OCI-LY7 (cell line): ENCODE results near the gene DNAJB1. TPM values are rescaled to one million over a fixed set of nuclear protein-coding genes. Genes with fewer than 3 reads are reported as not detected.
A peak's percentile ranks its signal among the peaks of the same experiment; 100 is the strongest.

Experiments
- BruUV-seq: library from RNA; stranded (reverse); fragments of 400-500 nt; replicated peaks from 2 replicates; lab custom pipeline; 2021; lab: Mats Ljungman, UMichigan
- CTCF ChIA-PET: fragments of 300-600 bp; sonication (Branson Sonifier 250); formaldehyde crosslinking; loops from one replicate; lab custom pipeline; 2022; ENCODE audit warnings: antibody characterized with exemption; ENCODE audit not compliant: unreplicated experiment; lab: Charles Lee
- POLR2A ChIA-PET: fragments of 300-600 bp; sonication (Branson Sonifier 250); formaldehyde crosslinking; loops from one replicate; lab custom pipeline; 2022; ENCODE audit warnings: antibody characterized with exemption; lab: Charles Lee
- DNase-seq: peaks from one replicate; pipeline ENCODE4 v3.0.0-alpha.2; 2015; ENCODE audit warnings: low spot score
- H2AFZ ChIP-seq: fragments of 200-600 bp; sonication (generic), shearing (Covaris generic); 2 replicates; pipeline ENCODE4 v1.6.1; 2014; ENCODE audit warnings: mild to moderate bottlenecking, antibody characterized with exemption, low read length, moderate library complexity
- H3K27ac ChIP-seq: fragments of 200-600 bp; sonication (generic); 2 replicates; pipeline ENCODE4 v1.5.1; 2014; ENCODE audit warnings: mixed run types, low read depth, mild to moderate bottlenecking, moderate library complexity, low read length, inconsistent platforms; ENCODE audit not compliant: poor library complexity, severe bottlenecking
- H3K36me3 ChIP-seq: fragments of 200-600 bp; sonication (generic); 2 replicates; pipeline ENCODE4 v1.6.1; 2014; ENCODE audit warnings: mild to moderate bottlenecking, antibody characterized with exemption, low read length, moderate library complexity, mixed read lengths; ENCODE audit not compliant: insufficient read depth
- H3K4me1 ChIP-seq: fragments of 200-600 bp; sonication (generic); 2 replicates; pipeline ENCODE4 v1.5.1; 2014; ENCODE audit warnings: mild to moderate bottlenecking, low read length; ENCODE audit not compliant: insufficient read depth, poor library complexity, severe bottlenecking
- H3K4me2 ChIP-seq: fragments of 200-600 bp; sonication (generic); 2 replicates; pipeline ENCODE4 v1.6.1; 2014; ENCODE audit warnings: mild to moderate bottlenecking, low read length
- H3K4me3 ChIP-seq: fragments of 200-600 bp; sonication (generic); 2 replicates; pipeline ENCODE4 v1.5.1; 2014; ENCODE audit warnings: mild to moderate bottlenecking, low read depth, low read length; ENCODE audit not compliant: poor library complexity, severe bottlenecking
- H3K79me2 ChIP-seq: fragments of 200-600 bp; sonication (generic); 2 replicates; pipeline ENCODE4 v1.6.1; 2016; ENCODE audit warnings: low read depth, mild to moderate bottlenecking, low read length, moderate library complexity, mixed read lengths; ENCODE audit not compliant: insufficient read depth
- H3K9me2 ChIP-seq: fragments of 200-600 bp; sonication (generic); 2 replicates; pipeline ENCODE4 v1.6.1; 2016; ENCODE audit warnings: mild to moderate bottlenecking, low read length, mixed read lengths; ENCODE audit not compliant: insufficient read depth
- H3K9me3 ChIP-seq: fragments of 200-600 bp; sonication (generic); 2 replicates; pipeline ENCODE4 v1.6.1; 2014; ENCODE audit warnings: mild to moderate bottlenecking, mixed run types, low read length, mixed read lengths
- H4K20me1 ChIP-seq: fragments of 200-600 bp; sonication (generic); 2 replicates; pipeline ENCODE4 v1.6.1; 2014; ENCODE audit warnings: mild to moderate bottlenecking, antibody characterized with exemption, low read length, moderate library complexity, mixed read lengths; ENCODE audit not compliant: insufficient read depth
- CTCF ChIP-seq: fragments of 200-600 bp; sonication (generic); conservative IDR thresholded peaks from 2 replicates; pipeline ENCODE4 v1.5.1; 2014; ENCODE audit warnings: mild to moderate bottlenecking, antibody characterized with exemption, low read length, moderate library complexity, mixed read lengths
- EZH2phosphoT487 ChIP-seq: fragments of 200-600 bp; sonication (generic); IDR thresholded peaks from 2 replicates; pipeline ENCODE4 v1.6.1; 2018; ENCODE audit warnings: low read depth, borderline replicate concordance, mild to moderate bottlenecking, mixed run types, antibody characterized with exemption, low read length, moderate library complexity, mixed read lengths
- intact Hi-C: fragments of 100-400 bp; cut with micrococcal nuclease; formaldehyde crosslinking; loops from one replicate; pipeline ENCODE4 v1.10.0; 2022; ENCODE audit not compliant: unreplicated experiment
- microRNA-seq: library from miRNA; unstranded; fragments of <30 nt; microRNA quantifications from one replicate; pipeline ENCODE4 v1.2.0, GENCODE V29; 2022; ENCODE audit warnings: borderline replicate concordance
- small RNA-seq: library from RNA; depleted of rRNA; stranded (forward); fragments of <200 nt; gene quantifications from one replicate; pipeline ENCODE3, GENCODE V24; 2014
- total RNA-seq, 2 experiments: library from RNA; depleted of rRNA in 1 of 2; stranded (reverse); fragments of >200 nt in 1 of 2; shearing (Covaris generic) in 1 of 2; gene quantifications; 2 replicates each; pipeline ENCODE4 v1.2.3, GENCODE V29; 2014 to 2022

Gene DNAJB1
- total RNA-seq, 2 experiments from 2014 or later = 63.7 to 76.7 TPM

- TSS peak; percentile 62 for BruUV-seq
- TF ChIP-seq EZH2phosphoT487 (no peak), CTCF (no peak)
- ChIA-PET POLR2A (no interaction called here), CTCF (no interaction called here)
- no peaks in the 10 kb centered on the region for H4K20me1 ChIP-seq
- no peak overlapping the region for H2AFZ ChIP-seq
- no peak overlapping the region for H3K4me3 ChIP-seq
- intact Hi-C loops = no loop called here
- H3K4me1 ChIP-seq = no peaks in the 10 kb centered on the region
- H3K79me2 ChIP-seq = no peaks in the 10 kb centered on the region
- H3K27ac ChIP-seq = no peak overlapping the region
- H3K9me3 ChIP-seq = no peaks in the 10 kb centered on the region
- H3K9me2 ChIP-seq = no peaks in the 10 kb centered on the region
- peaks cover 60% of the 10 kb centered on the region for H3K36me3 ChIP-seq
- DNase-seq = no peak
- no peak overlapping the region for H3K4me2 ChIP-seq
Measured at GRCh38 chr19:14470031-14470876, 47.9 kb downstream of the DNAJB1 start.

- no peaks in the 10 kb centered on the region for H4K20me1 ChIP-seq
- peaks cover 82% of the 10 kb centered on the region for H3K36me3 ChIP-seq
- TF ChIP-seq CTCF (no peak), EZH2phosphoT487 (no peak)
Measured at GRCh38 chr19:14467816-14468215, 50.4 kb downstream of the DNAJB1 start.

GRCh38 chr19:14467391-14467790 is 50.8 kb downstream of the DNAJB1 start:
- Histone ChIP-seq H3K4me3 (no peak overlapping the region), H3K27ac (no peak overlapping the region), H2AFZ (no peak overlapping the region), H3K36me3 (peaks cover 85% of the 10 kb centered on the region), H4K20me1 (no peaks in the 10 kb centered on the region), H3K9me2 (no peaks in the 10 kb centered on the region), H3K4me2 (no peak overlapping the region), H3K9me3 (no peaks in the 10 kb centered on the region), H3K79me2 (no peaks in the 10 kb centered on the region), H3K4me1 (no peaks in the 10 kb centered on the region)
- intact Hi-C loops = no loop called here
- ChIA-PET POLR2A (no interaction called here), CTCF (no interaction called here)
- no peak for DNase-seq
- BruUV-seq = no TSS peak
- no peak for TF ChIP-seq EZH2phosphoT487

More at GRCh38 chr19:14467816-14468215, 50.4 kb downstream of the DNAJB1 start:
- CTCF ChIA-PET = no interaction called here
- H2AFZ ChIP-seq = no peak overlapping the region
- H3K4me3 ChIP-seq = no peak overlapping the region
- H3K9me2 ChIP-seq = no peaks in the 10 kb centered on the region
- DNase-seq = no peak
- intact Hi-C loops = no loop called here
- POLR2A ChIA-PET = no interaction called here
- no peaks in the 10 kb centered on the region for H3K9me3 ChIP-seq
- no peak overlapping the region for H3K27ac ChIP-seq
- no TSS peak for BruUV-seq
- H3K4me2 ChIP-seq = no peak overlapping the region
- no peaks in the 10 kb centered on the region for H3K4me1 ChIP-seq
- H3K79me2 ChIP-seq = no peaks in the 10 kb centered on the region

Small RNAs within 50 kb of the gene (microRNA-seq; reads per million reads assigned to microRNA genes)
- gene MIR639 = 6.1 reads per million

Small RNAs within 50 kb of the gene (small RNA-seq; reads per million reads assigned to genes)
- not detected for gene SNRPGP15

Other genes with a start within 250 kb of the DNAJB1 start
- 12.5 and 13.8 TPM in 2 replicates for gene ADGRE5, start 137.0 kb downstream of the DNAJB1 start, total RNA-seq (2014; rRNA removed; shearing (Covaris generic))
- 47.5 and 48.7 TPM in 2 replicates for gene ADGRE5, start 137.0 kb downstream of the DNAJB1 start, total RNA-seq (2022)
- 425 and 474 TPM in 2 replicates for gene DDX39A, start 99.1 kb downstream of the DNAJB1 start, total RNA-seq (2014; rRNA removed; shearing (Covaris generic))
- 294 and 316 TPM in 2 replicates for gene DDX39A, start 99.1 kb downstream of the DNAJB1 start, total RNA-seq (2022)
- gene PKN1, start 85.1 kb downstream of the DNAJB1 start, total RNA-seq (2014; rRNA removed; shearing (Covaris generic)) = 117 and 125 TPM in 2 replicates
- 233 and 246 TPM in 2 replicates for gene PKN1, start 85.1 kb downstream of the DNAJB1 start, total RNA-seq (2022)
- not detected in 2 replicates for gene PTGER1, start 43.0 kb downstream of the DNAJB1 start, total RNA-seq (2014; rRNA removed; shearing (Covaris generic))
- 0.23 TPM in 1 of 2 replicates, not detected in the other for gene PTGER1, start 43.0 kb downstream of the DNAJB1 start, total RNA-seq (2022)
- gene GIPC1, start 22.3 kb downstream of the DNAJB1 start, total RNA-seq (2014; rRNA removed; shearing (Covaris generic)) = 18.5 and 26.9 TPM in 2 replicates
- 37.6 and 38.3 TPM in 2 replicates for gene GIPC1, start 22.3 kb downstream of the DNAJB1 start, total RNA-seq (2022)
- gene TECR, start 11.2 kb upstream of the DNAJB1 start, total RNA-seq (2014; rRNA removed; shearing (Covaris generic)) = 52.3 and 81.4 TPM in 2 replicates
- 128 and 130 TPM in 2 replicates for gene TECR, start 11.2 kb upstream of the DNAJB1 start, total RNA-seq (2022)
- gene NDUFB7, start 53.7 kb upstream of the DNAJB1 start, total RNA-seq (2014; rRNA removed; shearing (Covaris generic)) = 282 and 301 TPM in 2 replicates
- gene NDUFB7, start 53.7 kb upstream of the DNAJB1 start, total RNA-seq (2022) = 137 and 141 TPM in 2 replicates
- gene CLEC17A, start 64.7 kb upstream of the DNAJB1 start, total RNA-seq (2014; rRNA removed; shearing (Covaris generic)) = 45.7 and 51.1 TPM in 2 replicates
- 22.5 and 27.4 TPM in 2 replicates for gene CLEC17A, start 64.7 kb upstream of the DNAJB1 start, total RNA-seq (2022)
- gene ADGRE3, start 156.4 kb upstream of the DNAJB1 start, total RNA-seq (2014; rRNA removed; shearing (Covaris generic)) = not detected in 2 replicates
- not detected in 2 replicates for gene ADGRE3, start 156.4 kb upstream of the DNAJB1 start, total RNA-seq (2022)
- 26.1 and 27.3 TPM in 2 replicates for gene ZNF333, start 171.7 kb upstream of the DNAJB1 start, total RNA-seq (2014; rRNA removed; shearing (Covaris generic))
- 25.0 and 30.8 TPM in 2 replicates for gene ZNF333, start 171.7 kb upstream of the DNAJB1 start, total RNA-seq (2022)